Esophagus muscularis mucosa (tissue), 3 donors: Measurements from ENCODE around the gene TMEM129.

ENCODE experiments used
- CTCF ChIP-seq, 3 experiments: fragments of 200-600 bp in 2 of 3; fragments of 450-650 bp in 1 of 3; sonication (generic) in 2 of 3; IDR thresholded peaks; one replicate each; pipeline ENCODE4 v1.5.1; 2017 to 2019; ENCODE audit warnings: antibody characterized with exemption in 3 of 3, mild to moderate bottlenecking in 2 of 3, moderate library complexity in 1 of 3
- POLR2A ChIP-seq: fragments of 450-650 bp; IDR thresholded peaks from one replicate; pipeline ENCODE4 v1.6.1; 2017; ENCODE audit warnings: antibody characterized with exemption, moderate library complexity, mild to moderate bottlenecking, low read depth

DNA sequence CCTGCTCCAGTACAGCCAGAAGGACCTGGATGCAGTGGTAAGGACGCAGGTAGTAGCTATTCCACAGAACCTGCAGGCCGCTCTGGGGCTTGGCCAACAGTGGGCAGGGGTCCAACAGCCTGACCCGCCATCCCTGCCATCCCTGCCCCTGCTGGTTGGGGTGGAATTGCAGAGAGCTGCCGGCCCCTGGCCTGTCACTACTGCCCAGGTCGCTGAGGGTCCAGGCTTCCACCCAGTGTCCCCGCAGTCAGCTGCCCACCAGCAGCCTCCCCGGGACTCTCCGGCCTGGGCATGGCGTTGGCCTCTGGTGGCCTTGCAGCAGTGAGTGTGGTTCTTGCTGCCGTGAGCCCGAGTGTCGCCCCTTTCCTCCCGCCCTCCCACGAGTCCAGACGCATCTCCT, 16.5 kb upstream of the TMEM129 start:
- TF ChIP-seq POLR2A (no peak), CTCF (IDR thresholded peaks at IDR 0.05) (no peak)
